K562 (cell line): Measurements from ENCODE around the gene GP1BB. TPM values are rescaled to one million over a fixed set of nuclear protein-coding genes. Genes with fewer than 3 reads are reported as not detected.

Experiments used
- FOSL1 ChIP-seq: fragments of 200-800 bp; sonication (Bioruptor generic); conservative IDR thresholded peaks from 2 replicates; pipeline ENCODE4 v1.6.1; 2016; ENCODE audit warnings: missing genetic modification characterization, missing compliant biosample characterization
- HDAC1 ChIP-seq, 2 experiments: fragments of 450-650 bp; IDR thresholded peaks; 2 replicates each; pipeline ENCODE4 v1.6.1; 2016 to 2017; ENCODE audit warnings: inconsistent platforms in 1 of 2, mild to moderate bottlenecking in 1 of 2, moderate library complexity in 1 of 2
- HDAC3 ChIP-seq: fragments of 450-650 bp; IDR thresholded peaks from 2 replicates; pipeline ENCODE4 v1.6.1; 2018; ENCODE audit warnings: borderline replicate concordance, mild to moderate bottlenecking, moderate library complexity; ENCODE audit not compliant: partially characterized antibody
- HMBOX1 ChIP-seq: sonication (generic); IDR thresholded peaks from 2 replicates; pipeline ENCODE4 v1.6.1; 2016
- MYBL2 ChIP-seq, 2 experiments: fragments of 450-650 bp in 1 of 2; sonication (generic) in 1 of 2; formaldehyde crosslinking in 1 of 2; IDR thresholded peaks; 2 replicates each; pipeline versions ENCODE4 v1.6.1 to v1.8.1; 2017 to 2022; ENCODE audit warnings: borderline replicate concordance in 1 of 2, inconsistent platforms in 1 of 2, low read depth in 1 of 2, mild to moderate bottlenecking in 1 of 2, missing genetic modification reagents in 1 of 2, moderate library complexity in 1 of 2
- NFE2 ChIP-seq: IDR thresholded peaks from 2 replicates; pipeline ENCODE4 v1.6.1; 2014; ENCODE audit warnings: antibody characterized with exemption, low read depth
- RAD51 ChIP-seq: fragments of 450-650 bp; IDR thresholded peaks from 2 replicates; pipeline ENCODE4 v1.7.1; 2016; ENCODE audit warnings: low read depth, mild to moderate bottlenecking, borderline replicate concordance
- RBM39 ChIP-seq: fragments of 200-400 bp; formaldehyde crosslinking; optimal IDR thresholded peaks from 2 replicates; pipeline ENCODE3; 2018; ENCODE audit warnings: low read depth, low read length
- REST ChIP-seq, 2 experiments: fragments of 450-650 bp; formaldehyde crosslinking in 1 of 2; IDR thresholded peaks; 2 replicates each; pipeline versions ENCODE4 v1.4.0 to v1.6.1; 2014 to 2020; ENCODE audit warnings: mild to moderate bottlenecking in 2 of 2, borderline replicate concordance in 1 of 2, low read depth in 1 of 2
- RFX7 ChIP-seq: fragments of 250-450 bp; sonication (Bioruptor Pico); IDR thresholded peaks from 2 replicates; pipeline ENCODE4 v1.5.1; 2021; ENCODE audit warnings: mild to moderate bottlenecking
- SP2 ChIP-seq: IDR thresholded peaks from 2 replicates; pipeline ENCODE4 v1.6.1; 2011; ENCODE audit warnings: mild to moderate bottlenecking, low read depth, low read length, moderate library complexity; ENCODE audit not compliant: poor library complexity, severe bottlenecking; ENCODE audit errors: extremely low read depth
- SRF ChIP-seq, 2 experiments: fragments of 250-450, 450-650 bp in 1 of 2; sonication (Bioruptor Pico) in 1 of 2; sonication (generic) in 1 of 2; formaldehyde crosslinking; IDR thresholded peaks; 2 replicates each; pipeline versions ENCODE4 v1.5.0 to v1.5.1; 2020 to 2022; ENCODE audit warnings: mild to moderate bottlenecking in 1 of 2, missing genetic modification reagents in 1 of 2
- ZBTB5 ChIP-seq: fragments of 450-650 bp; IDR thresholded peaks from 2 replicates; pipeline ENCODE4 v1.6.1; 2017; ENCODE audit warnings: antibody characterized with exemption
- ZNF239 ChIP-seq: fragments of 250-450 bp; sonication (Bioruptor Pico); IDR thresholded peaks from 2 replicates; pipeline ENCODE4 v1.4.0; 2020; ENCODE audit warnings: mild to moderate bottlenecking
- polyA plus RNA-seq, 8 experiments: library from polyadenylated mRNA; depleted of rRNA in 4 of 8; stranded (reverse) in 5 of 8; unstranded in 3 of 8; fragments of >200 nt; fragmentation: Nextera tagmentation in 2 of 8; fragmentation: Illumina TruSeq in 1 of 8; extraction: Ambion mirVana in 2 of 8; extraction: Trizol in 1 of 8; gene quantifications; 2 replicates each; pipeline versions ENCODE4 v1.2.1 to v1.2.3, GENCODE V29; 2011 to 2014; ENCODE audit warnings: inconsistent platforms in 1 of 8, missing spikeins in 1 of 8
- total RNA-seq, 7 experiments: library from RNA; depleted of rRNA in 6 of 7; stranded (reverse); fragments of >200 nt in 6 of 7; fragmentation: Illumina TruSeq in 2 of 7; extraction: Trizol in 2 of 7; gene quantifications; 2 replicates each; pipeline versions ENCODE4 v1.2.1 to v1.2.3, GENCODE V29; 2011 to 2021; ENCODE audit warnings: low replicate concordance in 1 of 7

GP1BB gene
- total and polyA plus RNA-seq, 9 of the 15 experiments (the other 6 are each of a cell fraction or from before 2014, with no cell fraction given) = 0.69 to 162 (median 2.8) TPM

GRCh38 chr22:19709063-19709769 is 14.1 kb upstream of the GP1BB start (continued):
- TF ChIP-seq SRF (CRISPR knock-in tag; IDR thresholded peaks at IDR 0.05) (no peak), RFX7 (CRISPR knock-in tag) (0 out of 2 replicates have a peak, but pooled peaks have one; percentile 1), REST (IDR thresholded peaks at IDR 0.05; ENCODE audit: borderline replicate concordance) (no peak), REST (CRISPR knock-in tag; IDR thresholded peaks at IDR 0.05; ENCODE audit: low read depth) (0 out of 2 replicates have a peak, but pooled peaks have one; percentile 10), HDAC3 (no peak), HMBOX1 (no peak), ZBTB5 (no peak), RBM39 (no peak), FOSL1 (tag) (peak; percentile 69), NFE2 (no peak; the same call in 1 of the 2 replicates), RAD51 (no peak), SP2 (no peak), HDAC1 (IDR thresholded peaks at IDR 0.05) (0 out of 4 replicates have a peak, but pooled peaks of 1 of the 2 experiments have one; percentile 14), MYBL2 (IDR thresholded peaks at IDR 0.05; ENCODE audit: low read depth) (no peak), MYBL2 (CRISPR knock-in tag; IDR thresholded peaks at IDR 0.05; ENCODE audit: borderline replicate concordance) (no peak), ZNF239 (CRISPR knock-in tag) (no peak)
